Esophagus muscularis mucosa (tissue), 4 donors: ENCODE data around the gene PRR20G.

Experiments used
- CTCF ChIP-seq, 3 experiments: fragments of 200-600 bp in 2 of 3; fragments of 450-650 bp in 1 of 3; sonication (generic) in 2 of 3; IDR thresholded peaks; one replicate each; pipeline ENCODE4 v1.5.1; 2017 to 2019; ENCODE audit warnings: antibody characterized with exemption in 3 of 3, mild to moderate bottlenecking in 2 of 3, moderate library complexity in 1 of 3
- EP300 ChIP-seq: sonication (generic); formaldehyde crosslinking; IDR thresholded peaks from one replicate; pipeline ENCODE4 v1.6.1; 2017; ENCODE audit warnings: antibody characterized with exemption
- POLR2A ChIP-seq: fragments of 450-650 bp; IDR thresholded peaks from one replicate; pipeline ENCODE4 v1.6.1; 2017; ENCODE audit warnings: antibody characterized with exemption, moderate library complexity, mild to moderate bottlenecking, low read depth
- POLR2AphosphoS5 ChIP-seq, 2 donors: sonication (generic); formaldehyde crosslinking; IDR thresholded peaks; one replicate each; pipeline ENCODE4 v1.6.1; 2017; ENCODE audit warnings: antibody characterized with exemption in 2 of 2

- TF ChIP-seq POLR2A, result no peak
- no peak for TF ChIP-seq CTCF (IDR thresholded peaks at IDR 0.05)
- no peak for TF ChIP-seq EP300
- TF ChIP-seq POLR2AphosphoS5 (IDR thresholded peaks at IDR 0.05), result no peak
These were observed 53.1 kb downstream of the PRR20G start for GRCh38 chr3:127234778-127235177.
